Fibroblast of skin of left biceps (primary cell): ENCODE measurements around the gene IL23A.
"Not testable (repeated sequence)": the region's sequence is repeated elsewhere in the genome, so short reads cannot be mapped to it uniquely, and the experiment has no call there.

Source experiments
- DNase-seq, 2 experiments: peaks; one replicate each; pipeline ENCODE4 v3.0.0-alpha.2; 2013; ENCODE audit warnings: low read depth in 2 of 2

IL23A gene

GRCh38 chr12:56338308-56339157 is at the start of gene IL23A:
TSS of gene IL23A (plus strand) at chr12:56338884. CDS start at chr12:56339045, 161 bp downstream.
- DNase-seq: no peak

GRCh38 chr12:56293795-56294194 is 44.9 kb upstream of the IL23A start:
- no peak for DNase-seq

GRCh38 chr12:56296295-56296694 is 42.4 kb upstream of the IL23A start:
- DNase-seq: no peak

- no peak for DNase-seq
Observed at GRCh38 chr12:56297400-56297799, 41.3 kb upstream of the IL23A start.

- DNase-seq: no peak
Observed at GRCh38 chr12:56298828-56299227, 39.9 kb upstream of the IL23A start.

- DNase-seq: no peak
Observed at GRCh38 chr12:56299308-56299852, 39.3 kb upstream of the IL23A start.

- DNase-seq: peak; percentile 93 to 94
Observed at GRCh38 chr12:56299853-56300643, 38.6 kb upstream of the IL23A start, which contains the start of gene CS. TSS of gene CS (minus strand) at chr12:56300330. CDS start at chr12:56300201, 129 bp downstream.

GRCh38 chr12:56300644-56301464 is 37.8 kb upstream of the IL23A start:
- DNase-seq: peak in 1 of 2 experiments; percentile 13

GRCh38 chr12:56304276-56304675 is 34.4 kb upstream of the IL23A start:
- no peak for DNase-seq

- DNase-seq: no peak
Observed at GRCh38 chr12:56304872-56305590, 33.7 kb upstream of the IL23A start.

GRCh38 chr12:56307221-56307965 is 31.3 kb upstream of the IL23A start:
- no peak for DNase-seq

- DNase-seq: no peak
Observed at GRCh38 chr12:56308714-56309113, 30.0 kb upstream of the IL23A start.

- no peak for DNase-seq
Observed at GRCh38 chr12:56311003-56311402, 27.7 kb upstream of the IL23A start.

GRCh38 chr12:56315249-56315621 is 23.4 kb upstream of the IL23A start:
- no peak for DNase-seq

GRCh38 chr12:56315622-56316473 is 22.8 kb upstream of the IL23A start, which contains the start of gene CNPY2:
TSS of gene CNPY2 (minus strand) at chr12:56315988. CDS start at chr12:56315217, 771 bp downstream.
- DNase-seq: peak; percentile 86 to 87

GRCh38 chr12:56317675-56318074 is 21.0 kb upstream of the IL23A start:
- no peak for DNase-seq

- DNase-seq: no peak
Observed at GRCh38 chr12:56321027-56321426, 17.7 kb upstream of the IL23A start.

- DNase-seq: not testable (repeated sequence)
Observed at GRCh38 chr12:56321610-56322009, 17.1 kb upstream of the IL23A start.

- DNase-seq: no peak
Observed at GRCh38 chr12:56324206-56324605, 14.5 kb upstream of the IL23A start.
